ENCODE results near the gene NTM.

The NTM gene

DNA sequence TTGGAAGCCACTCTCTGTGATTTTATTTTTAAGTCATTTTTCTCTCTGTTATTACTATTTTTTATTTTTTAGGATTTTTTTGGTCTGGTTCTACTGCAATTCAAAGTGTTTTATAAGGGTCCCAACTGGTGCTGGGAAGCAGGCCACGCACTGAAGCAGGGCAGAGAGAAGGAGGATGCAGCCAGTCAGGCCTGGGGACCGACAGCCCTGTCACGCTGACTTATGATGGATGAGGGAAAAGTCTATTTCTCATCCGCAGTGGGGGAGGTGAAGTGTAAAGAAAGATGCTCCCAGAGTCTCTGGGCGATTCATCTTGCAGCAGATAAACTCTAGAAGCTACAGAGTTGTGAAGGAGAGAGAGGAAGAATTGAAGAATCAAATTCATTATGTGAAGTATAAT lies 191.6 kb downstream of the NTM start:
- no peak for DNase-seq

DNA sequence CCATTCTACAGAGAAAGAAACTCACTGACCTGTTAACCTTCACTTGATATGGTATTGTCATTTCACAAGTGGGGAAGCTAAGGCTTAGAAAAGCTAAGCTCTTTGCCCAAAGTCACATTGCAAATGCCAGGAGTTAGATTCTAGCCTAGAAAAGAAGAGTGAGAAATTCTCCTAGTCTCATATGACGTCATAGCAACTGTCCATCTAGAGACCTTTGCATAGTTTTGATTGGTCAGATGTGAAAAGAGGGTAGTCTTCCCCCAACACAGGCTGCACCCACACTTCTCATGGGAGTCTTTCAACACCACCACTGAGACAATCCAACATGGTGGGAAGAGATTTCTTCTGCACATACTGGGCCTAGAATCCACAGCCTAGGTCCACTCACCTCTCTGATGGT lies 197.9 kb downstream of the NTM start:
- DNase-seq, result no peak

DNA sequence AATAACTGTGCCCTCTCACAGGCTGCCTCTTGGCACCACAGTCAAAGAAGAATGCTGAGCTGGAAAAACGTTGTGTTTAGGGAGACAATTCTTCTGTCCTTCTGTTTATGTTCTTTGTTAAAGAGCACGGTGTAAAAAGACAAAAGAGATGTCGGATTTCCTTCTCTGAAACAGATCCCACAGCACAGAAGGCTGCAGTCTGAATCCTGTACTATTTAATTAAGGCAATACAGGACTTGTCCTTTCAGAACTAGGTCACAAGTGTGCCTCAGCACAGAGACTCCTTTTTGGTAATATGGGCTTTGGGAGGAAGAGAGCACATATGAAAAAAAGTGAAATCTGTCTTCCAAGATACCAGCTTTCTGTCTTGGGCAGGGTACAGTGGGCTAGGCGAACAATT lies 201.2 kb downstream of the NTM start:
- DNase-seq, result no peak

DNA sequence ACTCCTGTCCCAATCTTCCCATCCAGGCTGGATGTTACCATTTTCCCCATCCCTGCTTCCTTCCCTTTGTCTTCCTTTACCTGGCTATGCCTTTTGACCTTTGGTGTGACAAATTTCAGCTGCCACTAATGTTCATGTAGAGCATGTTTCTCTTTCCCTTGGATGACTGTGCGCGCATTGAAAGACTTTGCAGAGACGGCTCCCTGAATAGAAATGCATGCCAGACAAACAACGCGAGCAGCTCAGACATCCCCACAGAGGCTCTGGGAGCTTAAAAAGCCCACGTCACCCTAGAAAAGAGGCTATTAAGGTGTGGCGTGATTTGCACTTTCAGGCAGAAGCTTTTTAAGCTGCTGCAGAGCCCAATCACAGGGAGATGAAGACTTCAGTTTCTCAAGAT lies 202.0 kb downstream of the NTM start:
- no peak for DNase-seq

DNA sequence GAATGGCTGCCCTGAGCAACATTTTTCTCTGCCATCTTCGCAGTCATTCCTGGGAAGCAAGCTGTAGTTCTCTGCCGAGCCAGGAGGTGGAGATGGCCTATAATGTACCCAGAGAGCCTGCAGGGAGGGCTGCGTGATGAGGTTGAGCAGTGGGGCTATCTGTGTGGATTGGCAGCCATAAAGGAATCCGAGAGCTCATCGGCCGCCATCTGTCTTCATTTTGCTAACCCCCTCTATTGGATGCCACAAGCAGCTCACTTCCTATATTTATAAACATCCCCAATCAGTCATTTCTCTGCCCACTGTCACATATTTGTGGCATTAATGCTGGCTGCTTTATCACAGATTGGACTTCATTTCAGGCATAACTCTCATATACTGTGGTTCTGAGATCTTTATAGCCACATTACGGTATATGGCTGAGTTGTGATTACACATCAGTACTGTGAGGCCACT lies 209.5 kb downstream of the NTM start:
- peak; percentile 47 for DNase-seq

DNA sequence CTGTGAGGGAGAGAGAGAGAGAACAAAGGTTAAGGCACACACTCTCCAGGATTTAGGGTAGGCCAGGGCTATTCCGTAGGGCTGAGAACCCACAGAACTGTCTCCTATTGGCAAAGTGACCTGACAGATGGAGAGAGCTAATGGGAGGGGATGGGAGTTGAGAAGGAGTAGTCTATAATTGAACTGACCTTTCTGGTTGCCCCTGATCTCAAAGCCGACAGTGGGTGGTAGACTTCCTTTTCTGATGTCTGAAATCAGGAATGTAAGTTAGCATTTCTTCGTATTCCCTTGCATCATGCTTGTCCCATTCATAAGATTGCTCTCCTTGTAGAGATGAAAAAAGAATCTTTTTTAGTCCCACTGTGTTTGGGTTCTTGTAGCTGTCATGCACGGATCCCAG lies 210.1 kb downstream of the NTM start:
- no peak for DNase-seq

DNA sequence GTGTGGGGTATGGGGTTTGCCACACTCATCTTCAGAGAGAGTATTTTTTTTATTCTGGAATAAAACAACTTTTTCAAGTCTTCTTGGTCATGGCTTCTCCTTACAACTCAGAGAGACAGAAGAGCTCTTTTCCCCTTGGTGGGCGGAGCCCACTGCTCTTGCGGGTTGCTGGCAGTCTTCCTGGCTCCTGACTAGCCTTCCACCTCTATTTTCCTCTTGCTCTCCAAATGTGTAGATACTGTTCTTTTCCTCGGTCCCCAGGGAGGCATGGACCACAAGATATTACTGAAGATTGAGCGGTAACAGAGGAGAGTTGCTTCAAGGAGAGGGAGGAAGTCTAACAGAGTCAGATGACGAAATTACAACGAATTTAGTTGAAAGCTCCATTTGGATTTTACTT lies 210.6 kb downstream of the NTM start:
- no peak for DNase-seq

DNA sequence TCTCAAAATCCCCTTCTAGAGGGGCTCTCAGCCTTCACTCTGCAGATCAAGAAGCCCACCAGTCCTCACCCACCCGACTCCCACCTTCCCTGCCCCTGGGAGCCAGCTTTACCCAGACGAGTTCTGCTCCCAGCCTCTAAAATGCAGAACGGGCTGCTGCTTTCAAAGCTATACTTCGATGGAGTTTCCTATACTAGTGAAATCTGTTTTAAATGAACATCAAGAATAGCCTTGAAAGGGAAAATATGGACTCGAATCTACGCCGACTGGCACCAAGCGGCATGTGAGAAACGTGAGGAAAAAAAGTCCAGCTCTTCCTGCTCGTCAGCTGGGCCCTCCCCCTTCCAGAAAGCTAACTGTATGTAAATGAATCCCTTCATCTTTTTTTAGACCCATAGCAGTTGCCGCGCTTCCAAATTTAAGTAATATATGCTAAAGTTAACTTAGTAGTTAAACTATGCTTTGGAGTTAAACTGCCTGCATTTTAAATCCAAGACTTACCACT lies 211.7 kb downstream of the NTM start:
- DNase-seq, result no peak

DNA sequence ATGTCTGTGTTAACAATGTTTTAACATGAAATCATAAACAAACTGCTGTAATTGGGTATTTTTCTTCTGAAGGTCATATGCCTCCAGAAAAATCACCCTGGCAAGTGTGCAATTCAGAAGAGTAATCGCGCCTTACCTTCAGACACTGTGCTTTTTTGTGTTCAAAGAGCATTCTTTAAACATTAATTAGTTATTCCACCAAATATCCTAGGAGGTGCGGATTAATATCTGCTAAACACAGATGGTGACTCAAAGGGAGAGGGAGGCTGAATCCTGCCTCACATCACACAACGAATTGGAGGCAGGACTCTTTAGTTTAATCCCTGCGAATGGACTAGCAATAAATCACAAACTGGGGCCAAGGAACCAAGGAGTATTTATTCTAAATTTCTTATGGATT lies 213.0 kb downstream of the NTM start:
- DNase-seq, result no peak

DNA sequence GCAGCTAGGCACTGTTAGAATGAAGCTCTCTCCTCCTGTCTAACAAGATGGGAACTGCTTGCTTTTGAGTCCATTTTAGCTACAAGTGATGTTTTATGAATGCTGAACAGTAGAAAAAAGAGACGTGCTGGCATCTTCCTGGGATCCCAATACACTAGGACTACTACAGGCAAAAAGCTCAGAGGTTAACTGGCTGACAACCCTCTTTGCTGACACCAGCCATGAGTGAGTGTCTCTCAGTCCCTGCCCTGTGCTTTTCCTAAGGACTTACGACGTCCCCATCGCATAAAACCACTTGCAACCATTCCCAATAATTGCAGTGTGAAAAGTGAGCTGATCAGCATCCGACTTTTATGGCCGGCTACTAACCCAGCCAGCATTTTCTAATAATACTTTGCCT lies 213.5 kb downstream of the NTM start:
- no peak for DNase-seq

DNA sequence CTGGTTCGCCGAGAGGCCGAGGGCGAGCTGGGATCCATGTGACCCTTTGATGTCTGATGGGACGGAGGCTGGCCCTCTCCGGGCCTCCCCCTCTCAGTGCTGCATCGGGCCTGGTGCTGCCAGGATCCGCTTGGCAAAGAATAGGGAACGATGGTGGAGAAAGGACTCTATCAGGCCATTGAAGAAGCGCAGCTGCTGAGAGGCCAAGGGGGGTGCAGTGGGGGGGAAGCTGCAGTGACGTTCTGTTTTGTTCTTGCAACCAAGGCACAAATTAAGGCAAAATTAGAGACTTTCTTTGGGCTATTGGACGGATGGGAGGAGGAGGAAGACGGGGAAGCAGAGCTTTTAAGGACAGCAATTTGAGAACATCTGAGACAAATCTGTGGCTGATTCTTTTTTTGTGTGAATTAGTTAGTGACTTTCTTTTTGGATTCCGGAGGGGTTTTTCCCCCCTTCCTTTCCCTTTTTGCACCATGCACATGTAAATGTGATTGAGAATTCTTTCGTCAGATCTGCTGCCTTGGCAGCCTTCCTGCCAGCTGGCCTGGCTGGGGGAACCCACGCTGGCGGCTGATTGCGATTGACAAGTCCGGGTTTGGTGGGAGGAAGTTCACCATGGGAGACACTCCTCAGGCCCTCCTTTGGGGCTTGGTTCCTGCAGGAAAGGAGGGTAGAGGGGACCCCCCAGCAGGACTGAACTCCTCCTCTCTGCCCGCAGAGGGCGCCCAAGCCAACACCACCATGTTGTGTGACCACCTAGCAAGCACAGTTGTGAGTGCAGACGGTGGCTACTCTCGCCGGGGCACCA lies 214.6 kb downstream of the NTM start:
- peak; percentile 10 for DNase-seq

DNA sequence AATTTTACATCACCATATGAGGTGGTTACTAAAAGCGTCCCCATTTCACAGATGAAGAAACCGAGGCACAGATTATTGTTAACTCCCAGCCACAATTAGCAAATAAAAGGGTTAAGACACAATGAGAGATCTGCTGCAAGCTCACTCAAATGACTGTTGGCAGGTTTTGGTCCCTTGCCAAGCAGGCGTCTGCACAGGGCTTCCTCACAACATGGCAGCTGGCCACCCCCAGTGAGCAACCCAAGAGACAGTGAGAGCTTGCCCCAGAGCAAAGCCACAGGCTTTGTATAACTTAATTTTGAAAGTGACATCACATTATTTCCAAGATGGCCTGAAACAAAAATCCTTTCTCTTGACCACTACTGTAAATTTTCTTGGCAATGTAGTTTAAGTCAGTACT lies 217.6 kb downstream of the NTM start:
- DNase-seq, result no peak

DNA sequence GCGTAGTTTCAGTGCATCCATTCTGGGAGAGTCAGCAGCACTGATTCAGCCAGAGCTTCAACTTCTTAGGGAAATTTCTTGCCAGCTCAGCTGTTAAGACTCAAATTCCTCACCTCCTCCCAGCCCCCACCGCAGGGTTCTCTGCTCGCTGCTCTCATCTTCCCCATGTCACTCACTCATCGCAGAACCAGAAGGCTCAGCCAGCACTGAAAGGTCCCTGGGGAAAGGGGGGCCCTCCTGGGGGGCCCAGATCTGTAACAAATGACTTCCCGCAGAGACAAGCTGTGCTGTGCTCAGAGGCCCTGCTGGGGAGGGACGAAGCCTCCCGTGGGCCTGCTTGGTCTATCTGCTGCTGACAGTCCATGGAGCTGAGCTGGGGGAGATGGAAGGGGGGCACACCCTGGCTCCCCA lies 220.6 kb downstream of the NTM start:
- DNase-seq, result no peak

DNA sequence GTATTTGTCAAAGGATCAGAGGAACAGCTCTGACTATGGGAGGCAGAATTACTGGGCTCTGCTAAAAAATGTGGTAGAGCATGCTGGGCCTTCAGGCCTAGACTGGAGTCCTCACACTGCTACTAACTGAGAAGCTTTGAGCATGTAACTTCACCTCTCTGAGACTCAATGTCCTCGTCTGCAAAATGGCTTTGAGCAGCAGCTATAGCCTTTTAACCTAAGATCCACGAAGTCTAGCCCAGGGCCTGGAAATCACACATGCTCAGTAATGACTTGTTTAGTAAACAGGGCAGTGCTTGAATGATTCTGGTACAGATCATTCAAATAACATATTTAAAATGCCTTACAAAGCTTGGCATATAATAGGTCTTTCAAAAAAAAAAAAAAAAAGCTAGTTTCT lies 221.7 kb downstream of the NTM start:
- no peak for DNase-seq

DNA sequence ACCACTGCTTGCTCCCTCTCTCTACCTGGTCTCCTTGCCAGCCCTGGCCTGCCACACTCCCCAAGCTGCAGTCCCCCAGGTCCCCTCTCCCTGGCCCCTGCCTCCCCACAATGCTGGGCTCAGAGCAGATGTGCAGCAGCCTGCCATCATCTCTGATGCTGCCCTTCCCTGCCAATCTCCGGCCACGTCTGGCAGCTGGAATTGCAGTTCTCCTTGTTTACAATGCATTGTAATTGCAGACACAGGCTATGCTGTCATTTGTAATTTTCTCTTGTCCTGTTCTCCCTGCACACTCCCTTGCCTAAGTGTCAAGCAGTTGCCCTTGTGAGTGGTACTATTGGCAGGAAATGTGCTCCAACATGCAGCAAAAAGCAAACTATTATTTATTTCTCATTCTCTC lies 222.3 kb downstream of the NTM start:
- no peak for DNase-seq

DNA sequence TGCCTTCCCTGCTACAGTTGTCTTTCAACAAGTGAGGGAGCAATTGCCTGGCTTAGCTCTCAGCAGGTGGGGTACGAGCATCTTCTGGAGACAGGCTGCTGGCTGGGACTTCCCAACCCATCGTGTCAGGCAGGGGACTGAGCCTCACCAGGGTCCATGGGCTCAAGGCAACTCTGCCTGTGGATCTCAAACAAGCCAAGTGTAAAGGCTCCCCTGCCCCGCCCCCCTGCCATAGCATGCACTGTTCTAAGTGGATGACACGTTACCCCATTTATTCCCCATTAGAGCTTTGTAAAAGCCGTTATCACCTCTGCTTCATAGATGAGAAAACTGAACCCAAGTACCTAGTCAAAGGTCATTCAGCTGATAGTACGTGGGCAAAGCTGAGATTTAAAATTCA lies 222.9 kb downstream of the NTM start:
- no peak for DNase-seq

DNA sequence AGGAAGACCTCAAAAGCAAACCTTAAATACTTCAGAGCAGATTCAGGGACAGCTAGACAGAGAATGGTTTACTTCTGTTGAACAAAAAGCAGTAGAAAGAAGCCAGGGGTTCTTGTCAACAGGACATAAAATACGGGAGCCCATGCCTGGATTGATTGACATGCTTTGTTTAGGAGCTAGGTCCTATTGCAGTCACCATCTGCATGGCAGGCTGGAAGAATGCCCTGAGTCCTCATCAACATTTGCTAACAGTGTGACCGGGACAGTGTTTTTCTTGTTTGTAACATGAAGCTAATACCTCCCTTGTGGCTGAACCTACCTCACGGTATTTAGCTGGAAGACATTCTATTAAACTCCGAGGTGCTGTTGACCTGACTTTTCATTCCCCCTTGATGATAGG lies 225.4 kb downstream of the NTM start:
- DNase-seq, result no peak

DNA sequence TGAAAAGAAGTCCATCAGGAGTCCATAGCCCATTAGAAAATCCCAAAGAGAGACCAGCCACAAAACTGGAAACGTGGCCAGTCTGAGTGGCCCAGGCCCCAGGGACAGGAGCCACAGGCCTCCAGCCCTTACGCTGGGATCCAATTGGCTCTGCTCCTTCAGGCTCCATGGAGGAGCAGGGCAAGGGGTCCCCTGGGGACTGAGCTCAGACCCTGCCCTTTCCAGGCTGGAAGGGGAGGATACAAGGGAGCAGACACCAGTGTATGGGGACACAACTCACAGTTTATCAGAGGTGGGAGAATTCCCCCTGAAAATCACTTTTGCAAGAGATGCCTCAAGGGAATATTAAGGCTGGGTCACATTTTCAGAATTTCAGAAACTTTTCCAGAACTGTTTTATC lies 227.5 kb downstream of the NTM start:
- DNase-seq, result no peak

DNA sequence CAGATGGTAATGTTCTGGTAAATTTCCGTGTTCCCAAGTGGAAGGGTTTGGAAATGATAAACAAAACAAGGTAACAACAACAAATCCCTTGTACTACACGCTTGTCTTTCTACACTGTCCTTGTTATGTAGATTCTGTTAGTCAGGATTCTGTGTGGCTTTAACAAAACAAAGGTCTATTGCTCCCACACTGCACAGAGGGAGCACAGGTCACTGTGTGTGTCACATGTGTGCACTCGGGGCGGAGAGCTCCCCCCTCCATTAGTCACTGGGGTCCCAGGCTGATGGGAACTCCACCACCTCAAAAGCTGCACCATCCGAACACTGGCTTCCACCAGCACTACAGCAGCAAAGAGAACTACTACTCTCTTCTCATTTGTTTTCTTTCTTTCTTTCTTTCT lies 227.9 kb downstream of the NTM start:
- no peak for DNase-seq

DNA sequence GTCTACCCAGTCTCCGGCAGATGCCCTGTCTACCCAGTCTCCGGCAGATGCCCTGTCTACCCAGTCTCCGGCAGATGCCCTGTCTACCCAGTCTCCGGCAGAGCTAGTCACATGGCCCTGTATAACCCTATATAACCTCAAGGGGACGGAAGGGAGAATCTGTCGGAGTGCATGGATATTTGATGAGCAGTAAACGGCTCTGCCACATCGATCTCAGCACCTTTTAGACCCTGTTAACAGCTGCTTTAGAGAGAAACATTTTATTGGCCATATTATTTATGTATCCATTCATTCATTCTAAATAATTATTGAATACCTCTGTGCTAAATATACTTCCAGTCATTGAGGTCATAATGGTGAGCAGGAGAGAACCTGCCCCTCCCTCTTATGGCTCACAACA lies 228.9 kb downstream of the NTM start:
- DNase-seq, result no peak

DNA sequence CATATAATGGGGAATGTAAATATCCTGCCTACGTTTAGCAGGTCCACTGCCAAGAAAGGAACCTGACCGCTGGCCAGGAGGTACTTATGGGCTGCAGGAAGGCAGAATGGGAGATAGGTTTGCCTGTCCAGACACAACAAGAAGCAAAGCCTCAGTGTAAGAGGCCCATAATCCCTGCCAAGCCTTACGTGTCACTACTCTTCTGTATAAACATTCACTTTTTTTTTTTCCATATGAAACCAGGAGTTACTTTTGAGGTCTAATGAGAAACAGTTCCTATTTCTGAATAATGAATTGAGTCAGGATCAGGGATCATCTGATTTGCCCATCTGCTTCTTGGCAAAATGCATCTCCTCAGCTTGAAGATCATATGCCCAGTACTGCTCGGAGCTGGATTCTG lies 230.2 kb downstream of the NTM start:
- DNase-seq, result no peak

DNA sequence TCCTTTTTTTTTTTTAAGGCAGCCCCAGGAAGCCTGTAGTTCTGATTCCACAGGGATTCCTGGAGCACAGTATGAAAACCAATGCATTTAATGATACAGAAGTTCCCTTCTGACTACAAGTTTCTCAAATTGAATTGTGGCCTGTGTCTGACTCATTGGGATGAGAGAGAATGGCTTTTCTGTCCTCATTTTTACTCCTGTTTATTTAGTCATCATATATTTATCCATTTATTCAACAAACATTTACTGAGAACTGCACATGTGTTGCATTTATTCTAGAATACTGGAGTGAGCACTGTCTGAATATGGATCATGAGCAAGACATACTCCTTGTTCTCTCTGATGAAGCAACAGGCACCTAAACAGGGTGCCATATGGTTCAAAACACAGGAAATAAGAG lies 231.2 kb downstream of the NTM start:
- DNase-seq, result no peak

DNA sequence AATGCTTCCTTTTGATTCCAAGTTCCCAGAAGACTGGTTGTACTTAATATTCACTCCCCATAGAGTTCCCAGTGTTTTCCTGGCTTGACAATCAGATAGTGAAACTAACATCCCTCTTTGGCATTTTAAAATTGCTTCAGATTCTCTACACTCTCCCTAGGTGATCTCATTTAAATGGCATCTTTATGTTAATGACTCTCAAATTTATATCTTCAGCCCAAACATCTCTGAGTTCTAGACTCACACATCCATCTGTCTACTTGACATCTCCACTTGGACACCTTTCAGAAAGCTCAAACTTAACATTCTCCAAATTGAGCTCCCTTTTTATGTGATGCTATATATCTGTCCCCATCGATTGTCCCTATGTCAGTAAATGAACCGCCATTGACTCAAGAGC lies 232.0 kb downstream of the NTM start:
- no peak for DNase-seq

DNA sequence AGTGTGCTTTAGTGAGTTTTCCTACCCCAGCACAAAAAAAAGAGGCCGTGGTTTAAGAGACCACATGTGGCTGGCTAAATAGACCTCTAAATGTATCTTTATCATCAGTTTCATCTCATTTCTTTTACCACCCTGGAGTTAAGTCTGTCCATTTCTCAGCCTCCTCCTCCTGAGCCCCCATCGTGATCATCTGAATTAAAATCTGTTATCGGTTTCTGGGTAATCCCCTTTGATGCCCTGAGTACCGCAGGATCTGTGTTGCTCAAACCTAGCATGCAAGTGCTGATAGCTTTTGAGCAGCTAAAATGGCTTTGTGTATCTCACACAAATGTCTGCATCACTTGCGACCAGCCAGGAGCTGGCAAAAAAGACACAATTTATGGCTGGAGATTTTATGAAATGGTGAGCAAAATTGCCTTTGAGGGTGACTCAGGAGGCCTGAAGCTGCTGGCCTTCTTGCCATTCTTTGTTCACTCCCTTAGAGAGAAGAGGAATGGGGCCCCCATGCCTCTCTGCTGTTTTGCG lies 236.5 kb downstream of the NTM start:
- no peak for DNase-seq

DNA sequence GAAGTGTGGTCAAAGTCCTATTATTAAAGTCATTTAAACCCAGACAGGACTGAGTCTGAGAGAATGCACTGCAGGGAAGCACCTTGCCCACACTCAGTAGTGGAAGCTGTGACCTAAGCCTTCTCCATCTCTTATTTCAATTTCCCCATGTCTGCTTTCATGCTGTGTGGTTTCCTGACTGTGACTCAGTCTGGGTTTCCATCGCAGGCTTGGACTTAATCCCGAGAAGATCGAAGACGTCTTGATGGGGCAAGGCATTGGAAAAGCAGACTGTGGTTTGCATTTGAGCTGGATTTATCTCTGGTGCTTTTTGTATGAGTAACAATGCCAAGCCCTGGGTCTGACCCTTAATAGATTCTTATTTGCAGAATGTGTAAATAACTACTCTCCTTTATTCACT lies 238.9 kb downstream of the NTM start:
- no peak for DNase-seq

All from OCI-M1 (cell line).